IPS DF 4.7 (cell line): ENCODE results near the gene RLN2.

ENCODE experiments used
- DNase-seq: peaks from one replicate; pipeline ENCODE4 v3.0.0-alpha.2; 2013; ENCODE audit warnings: low spot score; ENCODE audit errors: extremely low read depth

RLN2 gene

GRCh38 chr9:5269249-5269715 lies 35.2 kb downstream of the RLN2 start:
- peak; percentile 68 for DNase-seq

- DNase-seq = no peak
These were observed 38.6 kb downstream of the RLN2 start for GRCh38 chr9:5265939-5266338.

GRCh38 chr9:5264219-5264595 lies 40.3 kb downstream of the RLN2 start:
- no peak for DNase-seq

- DNase-seq = no peak
These were observed 40.9 kb downstream of the RLN2 start for GRCh38 chr9:5263351-5264218.
